Loucy (cell line): Measurements from ENCODE around the gene KRT31.

Experiments used
- CTCF ChIP-seq: fragments of 200-600 bp; sonication (generic); conservative IDR thresholded peaks from 2 replicates; pipeline ENCODE4 v1.5.1; 2014; ENCODE audit warnings: mild to moderate bottlenecking, antibody characterized with exemption, low read length
- EZH2phosphoT487 ChIP-seq: fragments of 200-600 bp; IDR thresholded peaks from 2 replicates; pipeline ENCODE4 v1.6.1; 2018; ENCODE audit warnings: antibody characterized with exemption, mild to moderate bottlenecking, moderate library complexity, borderline replicate concordance

GRCh38 chr17:41402161-41402560 is 4.8 kb upstream of the KRT31 start:
- TF ChIP-seq CTCF (no peak), EZH2phosphoT487 (no peak)
